ENCODE results near the gene GLT1D1.

GRCh38 chr12:128810182-128811127 lies 42.8 kb upstream of the GLT1D1 start:
- TF ChIP-seq POLR2AphosphoS5 (IDR thresholded peaks at IDR 0.05; ENCODE audit: insufficient read depth, low read depth, low read length) = no peak
- TF ChIP-seq CTCF (IDR thresholded peaks at IDR 0.05; ENCODE audit: extremely low read depth in 1 of 2, insufficient read depth in 1 of 2, low read depth in 1 of 2, low read length in 2 of 2) = no peak
- no peak for TF ChIP-seq EZH2 (IDR thresholded peaks at IDR 0.05; ENCODE audit: borderline replicate concordance, low read depth, low read length, severe bottlenecking)
- TF ChIP-seq MYC (IDR thresholded peaks at IDR 0.05; ENCODE audit: low read depth, low read length) = no peak
- no peak for TF ChIP-seq JUN (IDR thresholded peaks at IDR 0.05; ENCODE audit: borderline replicate concordance, insufficient read depth, insufficient read length, low read depth)
- TF ChIP-seq POLR2A (IDR thresholded peaks at IDR 0.05; ENCODE audit: low read depth, low read length) = no peak

All from endothelial cell of umbilical vein (primary cell).